GM13976 (cell line): ENCODE results near the gene VPREB1.
"Not testable (repeated sequence)": the region's sequence is repeated elsewhere in the genome, so short reads cannot be mapped to it uniquely, and the experiment has no call there.

Source experiments
- DNase-seq: peaks from one replicate; pipeline ENCODE4 v3.0.0; 2012; ENCODE audit warnings: low spot score
- in situ Hi-C: fragments of 300-500 bp; cut with MboI; formaldehyde crosslinking; loops from one replicate; pipeline ENCODE4 v1.12.0; 2022; ENCODE audit warnings: low sequenced_read_pairs, mixed read lengths, inconsistent platforms; ENCODE audit not compliant: unreplicated experiment
- TF ChIP-seq, protein P1 (sequence below): IDR thresholded peaks from 2 replicates; pipeline ENCODE4 v1.5.1; 2012; ENCODE audit warnings: borderline replicate concordance, mild to moderate bottlenecking; ENCODE audit not compliant: insufficient read depth; ENCODE audit errors: extremely low read depth, missing control alignments, control extremely low read depth

VPREB1 gene

DNA sequence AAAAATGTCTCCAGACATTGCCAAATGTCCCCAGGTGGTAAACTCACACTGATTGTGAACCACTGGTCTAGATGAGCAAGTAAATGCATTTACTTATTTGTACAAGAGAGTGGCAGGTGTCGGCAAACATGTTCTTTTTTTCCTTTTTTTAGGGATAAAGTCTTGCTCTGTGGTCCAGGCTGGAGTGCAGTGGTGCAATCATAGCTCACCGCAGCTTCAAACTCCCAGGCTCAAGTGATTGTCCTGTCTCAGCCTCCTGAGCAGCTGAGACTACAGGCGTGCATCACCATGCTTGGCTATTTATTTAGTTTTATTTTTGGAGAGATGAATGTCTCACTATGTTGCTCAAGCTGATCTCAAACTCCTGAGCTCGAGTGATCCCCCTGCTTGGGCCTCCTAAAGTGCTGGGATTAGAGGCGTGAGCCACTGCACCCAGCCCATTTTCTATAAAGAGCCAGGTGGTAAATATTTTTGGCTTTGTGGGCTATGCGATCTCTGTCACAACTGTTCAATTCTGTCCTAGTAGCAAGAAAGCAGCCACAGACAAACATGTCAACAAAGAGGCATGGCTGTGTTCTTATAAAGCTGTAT, 1.4 kb downstream of the VPREB1 start:
- DNase-seq, result no peak
- TF ChIP-seq, protein P1, sequence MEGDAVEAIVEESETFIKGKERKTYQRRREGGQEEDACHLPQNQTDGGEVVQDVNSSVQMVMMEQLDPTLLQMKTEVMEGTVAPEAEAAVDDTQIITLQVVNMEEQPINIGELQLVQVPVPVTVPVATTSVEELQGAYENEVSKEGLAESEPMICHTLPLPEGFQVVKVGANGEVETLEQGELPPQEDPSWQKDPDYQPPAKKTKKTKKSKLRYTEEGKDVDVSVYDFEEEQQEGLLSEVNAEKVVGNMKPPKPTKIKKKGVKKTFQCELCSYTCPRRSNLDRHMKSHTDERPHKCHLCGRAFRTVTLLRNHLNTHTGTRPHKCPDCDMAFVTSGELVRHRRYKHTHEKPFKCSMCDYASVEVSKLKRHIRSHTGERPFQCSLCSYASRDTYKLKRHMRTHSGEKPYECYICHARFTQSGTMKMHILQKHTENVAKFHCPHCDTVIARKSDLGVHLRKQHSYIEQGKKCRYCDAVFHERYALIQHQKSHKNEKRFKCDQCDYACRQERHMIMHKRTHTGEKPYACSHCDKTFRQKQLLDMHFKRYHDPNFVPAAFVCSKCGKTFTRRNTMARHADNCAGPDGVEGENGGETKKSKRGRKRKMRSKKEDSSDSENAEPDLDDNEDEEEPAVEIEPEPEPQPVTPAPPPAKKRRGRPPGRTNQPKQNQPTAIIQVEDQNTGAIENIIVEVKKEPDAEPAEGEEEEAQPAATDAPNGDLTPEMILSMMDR, result no peak
- in situ Hi-C loops, result no loop called here

DNA sequence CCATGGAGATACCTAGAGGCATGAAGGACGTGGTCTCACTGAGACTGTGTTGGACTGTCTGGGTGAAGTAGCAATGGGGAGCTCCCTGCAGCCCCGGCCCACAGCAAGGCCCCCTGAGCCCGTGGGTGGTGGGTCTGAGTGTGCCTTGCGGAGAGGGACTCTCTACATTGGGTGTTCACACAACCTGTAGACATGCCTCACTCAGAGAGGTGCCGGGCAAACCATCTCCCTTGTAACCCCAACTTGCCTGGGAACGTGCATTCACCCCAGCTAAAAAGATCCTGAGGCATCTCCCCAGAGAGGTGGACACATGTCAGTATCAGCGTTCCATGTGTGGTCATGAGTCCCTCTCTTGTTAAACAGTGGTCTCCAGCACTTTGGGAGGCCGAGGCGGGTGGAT, 2.1 kb downstream of the VPREB1 start:
- in situ Hi-C loops, result no loop called here
- TF ChIP-seq, protein P1, result no peak
- DNase-seq, result no peak

DNA sequence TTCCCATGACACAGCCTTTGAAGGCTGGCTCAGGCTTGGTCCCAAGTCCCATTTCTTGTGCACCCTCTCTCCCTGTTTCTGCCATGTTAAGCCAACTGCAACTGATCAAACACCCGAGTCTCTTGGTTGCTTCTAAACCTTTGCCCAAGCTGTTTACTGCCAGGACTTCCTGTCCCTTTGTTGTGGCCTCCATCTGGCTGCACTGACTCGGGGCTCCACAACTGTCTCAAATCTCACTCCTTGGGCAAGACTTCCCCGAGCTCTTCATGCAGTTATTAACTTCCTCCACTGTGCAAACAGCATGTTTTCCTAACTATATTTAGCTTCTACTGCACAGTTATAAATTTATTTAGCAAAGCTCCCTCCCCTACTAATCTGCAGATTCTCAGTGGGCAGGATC, 4.3 kb downstream of the VPREB1 start:
- no peak for DNase-seq
- in situ Hi-C loops, result no loop called here
- TF ChIP-seq, protein P1, result no peak

DNA sequence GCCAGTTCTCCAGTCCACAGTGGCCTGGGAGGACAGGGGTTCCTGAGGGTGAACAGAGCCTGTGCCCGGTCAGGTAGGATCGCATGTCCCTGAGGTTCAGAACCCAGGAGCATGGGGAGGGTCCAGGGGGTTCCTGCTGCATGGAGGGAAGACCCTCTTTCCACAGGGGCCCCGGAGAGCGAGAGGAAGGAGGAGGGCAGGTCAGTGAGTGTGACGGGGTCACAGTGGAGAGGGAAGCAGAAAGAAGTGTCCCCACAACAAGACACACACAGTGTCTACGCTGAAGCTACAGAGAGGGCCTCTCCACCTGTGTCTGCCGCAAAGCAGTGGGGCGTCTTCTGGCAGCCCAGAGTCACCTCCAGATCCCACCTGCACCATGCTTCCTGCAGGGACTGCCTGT, 6.1 kb downstream of the VPREB1 start:
- DNase-seq, in situ Hi-C loops: not testable (repeated sequence)

DNA sequence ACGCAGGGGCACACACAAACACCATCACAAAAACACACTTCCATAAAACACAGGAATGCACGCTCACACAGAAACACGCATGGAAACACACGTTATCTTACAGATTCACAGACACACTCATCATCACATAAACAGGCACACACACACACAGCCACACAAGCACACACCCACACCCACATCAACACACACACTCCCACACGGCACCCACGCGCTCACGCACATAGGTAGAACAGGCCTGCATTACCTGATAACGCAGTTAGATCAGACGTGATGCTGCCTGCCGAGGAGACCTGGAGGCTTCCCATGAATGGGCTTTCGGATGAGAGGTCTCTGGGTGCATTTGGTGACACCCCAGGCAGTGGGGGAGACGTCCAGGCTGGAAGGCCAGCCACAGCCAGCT, 11.5 kb downstream of the VPREB1 start:
- in situ Hi-C loops, DNase-seq: not testable (repeated sequence)

DNA sequence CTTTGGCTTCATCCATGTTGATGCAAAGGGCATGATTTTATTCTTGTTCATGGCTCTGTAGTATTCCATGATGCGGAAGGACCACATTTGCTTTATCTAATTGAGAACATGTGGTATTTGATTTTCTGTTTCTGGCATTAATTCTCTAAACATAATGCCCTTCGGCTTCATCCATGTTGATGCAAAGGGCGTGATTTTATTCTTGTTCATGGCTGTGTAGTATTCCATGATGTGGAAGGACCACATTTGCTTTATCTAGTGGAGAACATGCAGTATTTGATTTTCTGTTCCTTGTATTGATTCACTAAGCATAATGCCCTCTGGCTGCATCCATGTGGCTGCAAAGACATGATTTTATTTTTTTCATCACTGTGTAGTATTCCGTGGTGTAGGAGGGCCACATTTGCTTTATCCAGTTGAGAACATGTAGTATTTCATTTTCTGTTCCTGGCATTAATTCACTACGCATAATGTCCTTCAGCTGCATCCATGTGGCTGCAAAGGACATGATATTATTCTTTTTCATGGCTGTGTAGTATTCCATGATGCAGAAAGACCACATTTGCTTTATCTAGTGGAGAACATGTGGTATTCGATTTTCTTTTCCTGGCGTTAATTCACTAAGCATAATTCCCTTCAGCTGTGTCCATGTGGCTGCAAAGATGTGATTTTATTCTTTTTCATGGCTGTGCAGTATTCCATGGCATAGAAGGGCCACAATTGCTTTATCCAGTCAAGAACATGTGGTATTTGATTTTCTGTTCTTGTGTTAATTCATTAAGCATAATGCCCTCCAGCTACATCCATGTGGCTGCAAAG, 14.2 kb downstream of the VPREB1 start:
- in situ Hi-C loops, DNase-seq: not testable (repeated sequence)

DNA sequence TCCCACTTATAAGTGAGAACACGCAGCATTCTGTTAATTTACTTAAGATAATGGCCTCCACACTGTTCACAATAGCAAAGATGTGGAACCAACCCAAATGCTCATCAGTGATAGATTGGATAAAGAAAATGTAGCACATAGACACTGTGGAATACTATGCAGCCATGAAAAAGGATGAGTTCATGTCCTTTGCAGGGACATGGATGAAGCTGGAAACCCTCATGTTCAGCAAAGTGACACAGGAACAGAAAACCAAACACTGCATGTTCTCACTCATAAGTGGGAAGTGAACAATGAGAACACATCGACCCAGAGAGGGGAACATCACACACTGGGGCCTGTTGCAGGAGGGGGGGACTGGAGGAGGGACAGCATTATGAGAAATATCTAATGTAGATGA, 15.6 kb downstream of the VPREB1 start:
- in situ Hi-C loops, DNase-seq: not testable (repeated sequence)

DNA sequence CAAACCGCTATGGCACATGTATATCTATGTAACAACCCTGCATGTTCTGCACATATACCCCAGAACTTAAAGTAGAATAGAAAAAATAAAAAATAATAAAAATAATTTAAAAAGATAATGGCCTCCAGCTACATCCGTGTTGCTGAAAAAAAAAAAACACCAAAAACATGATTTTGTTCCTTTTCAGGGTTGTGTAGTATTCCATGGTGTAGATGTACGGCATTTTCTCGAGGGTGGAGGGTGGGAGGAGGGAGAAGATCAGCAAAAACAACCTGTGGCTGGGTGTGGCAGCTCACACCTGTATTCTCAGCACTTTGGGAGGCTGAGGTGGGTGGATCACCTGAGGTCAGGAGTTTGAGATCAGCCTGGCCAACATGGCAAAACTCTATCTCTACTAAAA, 16.0 kb downstream of the VPREB1 start:
- DNase-seq, in situ Hi-C loops: not testable (repeated sequence)

DNA sequence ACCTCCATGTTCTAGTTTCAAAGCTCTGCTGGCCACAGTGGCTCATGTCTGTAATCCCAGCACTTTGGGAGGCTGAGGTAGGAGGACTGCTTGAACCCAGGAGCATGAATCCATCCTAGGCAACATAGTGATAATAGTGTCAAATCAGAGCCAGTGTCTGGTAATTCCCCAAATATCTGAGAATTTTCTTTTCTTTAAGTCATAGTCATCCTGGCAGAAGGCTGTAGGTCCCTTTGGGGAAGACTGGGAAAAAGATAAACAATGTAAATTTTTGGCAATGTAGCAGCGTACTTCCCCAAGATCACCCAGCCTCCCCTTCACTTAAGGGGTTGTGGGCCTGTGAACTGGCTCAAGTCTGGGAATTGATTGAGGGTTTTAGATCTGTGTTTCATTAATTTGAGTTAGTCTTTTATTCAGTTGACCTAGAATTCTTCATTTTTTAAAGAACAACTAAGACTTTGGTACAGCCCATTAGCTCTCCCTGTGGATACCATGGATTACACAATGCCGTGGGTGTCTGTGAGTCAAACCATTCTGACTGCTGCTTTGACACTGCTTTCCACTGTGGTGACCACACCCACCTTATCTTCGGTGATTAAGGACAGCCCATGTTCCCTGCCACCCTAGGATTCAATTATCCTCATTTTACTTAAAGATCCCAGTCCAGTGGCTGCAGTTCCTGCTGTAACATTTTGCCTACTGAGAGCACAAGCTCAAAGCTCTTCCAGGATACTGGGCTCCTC, 17.9 kb downstream of the VPREB1 start:
- DNase-seq, in situ Hi-C loops: not testable (repeated sequence)

DNA sequence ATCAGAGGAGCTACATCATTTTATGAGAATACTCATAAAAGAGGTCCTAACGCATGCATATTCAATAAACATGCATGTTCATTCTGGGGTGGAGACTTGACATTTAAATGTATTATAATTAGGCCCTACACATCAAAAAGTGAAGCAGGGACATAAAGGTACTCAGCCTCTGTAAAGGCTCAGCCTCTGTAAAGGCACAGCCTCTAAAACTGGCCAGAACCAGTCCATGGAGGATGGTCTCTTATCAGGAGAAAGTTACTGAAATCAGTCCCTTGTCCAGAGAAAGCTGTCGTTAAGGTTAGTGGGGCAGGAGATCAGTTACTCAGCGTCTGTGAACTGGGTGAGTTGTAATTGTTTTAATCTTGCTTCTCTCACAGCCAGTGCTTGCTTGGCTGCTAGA, 19.2 kb downstream of the VPREB1 start:
- DNase-seq, in situ Hi-C loops: not testable (repeated sequence)

DNA sequence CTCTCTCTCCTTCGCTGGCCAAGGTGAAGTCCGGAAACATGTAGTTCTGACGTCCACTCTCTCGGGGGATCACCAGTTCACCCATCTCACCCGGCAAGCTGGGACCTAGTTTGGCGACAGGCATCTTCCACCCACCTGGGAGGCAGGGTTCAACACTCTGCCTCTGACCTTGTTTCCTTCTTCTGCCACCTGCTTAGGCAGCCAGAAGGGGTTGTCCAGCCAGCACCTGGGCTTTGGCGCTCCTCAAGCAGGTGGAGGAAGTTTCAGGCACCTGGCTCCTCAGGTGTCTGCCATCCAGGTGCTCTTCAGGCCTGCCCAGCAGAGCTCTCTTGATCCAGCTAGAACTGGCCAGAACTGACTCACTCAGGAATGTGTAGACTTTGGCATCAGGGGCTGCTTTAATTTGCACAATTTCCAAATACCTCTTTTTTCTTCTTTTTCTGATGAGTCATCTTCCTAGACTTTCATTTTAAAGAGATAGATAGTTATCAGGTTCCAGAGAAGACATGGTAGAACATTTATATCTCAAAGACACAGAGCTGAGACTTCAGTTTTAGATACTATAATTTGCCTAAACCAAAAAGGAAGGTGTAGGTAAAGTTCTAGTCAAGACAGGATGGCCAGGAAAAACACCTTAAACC, 25.6 kb downstream of the VPREB1 start:
- in situ Hi-C loops, DNase-seq: not testable (repeated sequence)

DNA sequence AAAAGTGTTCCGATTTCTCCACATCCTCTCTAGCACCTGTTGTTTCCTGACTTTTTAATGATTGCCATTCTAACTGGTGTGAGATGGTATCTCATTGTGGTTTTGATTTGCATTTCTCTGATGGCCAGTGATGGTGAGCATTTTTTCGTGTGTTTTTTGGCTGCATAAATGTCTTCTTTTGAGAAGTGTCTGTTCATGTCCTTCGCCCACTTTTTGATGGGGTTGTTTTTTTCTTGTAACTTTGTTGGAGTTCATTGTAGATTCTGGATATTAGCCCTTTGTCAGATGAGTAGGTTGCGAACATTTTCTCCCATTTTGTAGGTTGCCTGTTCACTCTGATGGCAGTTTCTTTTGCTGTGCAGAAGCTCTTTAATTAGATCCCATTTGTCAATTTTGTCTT, 32.8 kb downstream of the VPREB1 start:
- in situ Hi-C loops, DNase-seq: not testable (repeated sequence)

DNA sequence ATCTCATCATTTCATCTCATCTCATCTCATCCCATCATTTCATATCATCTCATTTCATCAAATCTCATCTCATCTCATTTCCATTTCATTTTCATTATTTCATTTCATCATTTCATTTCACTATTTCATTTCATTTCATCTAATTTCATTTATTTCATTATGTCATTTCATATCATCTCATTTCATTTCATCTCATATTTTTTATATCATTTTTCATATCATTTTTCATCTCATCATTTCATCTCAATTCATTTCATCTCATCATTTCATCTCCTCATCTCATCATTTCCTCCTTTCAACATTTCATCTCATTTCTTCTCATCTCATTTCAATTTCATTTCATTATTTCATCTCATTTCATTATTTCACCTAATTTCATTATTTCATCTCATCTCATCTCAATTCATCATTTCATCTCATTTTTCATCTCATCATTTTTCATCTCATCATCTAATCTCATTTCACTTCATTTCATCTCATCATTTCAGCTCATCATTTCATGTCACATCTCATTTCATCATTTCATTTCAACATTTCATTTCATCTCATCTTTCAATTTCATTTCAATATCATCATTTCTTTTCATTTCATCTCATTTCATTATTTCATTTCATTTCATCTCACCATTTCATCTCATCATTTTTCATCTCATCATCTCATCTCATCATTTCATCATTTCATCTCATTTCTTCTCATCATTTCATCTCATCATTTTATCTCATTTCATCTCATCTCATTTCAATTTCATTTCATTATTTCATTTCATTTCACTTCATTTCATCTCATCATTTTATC, 40.6 kb downstream of the VPREB1 start:
- in situ Hi-C loops, DNase-seq: not testable (repeated sequence)
